HEK293 (cell line): Measurements from ENCODE around the gene SHROOM3.

Source experiments
- CTCF ChIA-PET: fragments of 350-600 bp; formaldehyde crosslinking; extraction: SDS; loops from one replicate; lab custom pipeline; 2021; ENCODE audit warnings: antibody characterized with exemption; lab: Yijun Ruan, JAX
- POLR2A ChIA-PET: fragments of 300-600 bp; formaldehyde crosslinking; extraction: SDS; loops from one replicate; lab custom pipeline; 2020; ENCODE audit warnings: antibody characterized with exemption, inconsistent platforms; lab: Yijun Ruan, JAX
- H3K27ac ChIP-seq: fragments of 200-500 bp; sonication (Bioruptor generic); 2 replicates; pipeline ENCODE4 v1.5.1; 2014; ENCODE audit warnings: low read depth, low read length, control low read depth, inconsistent platforms; ENCODE audit errors: extremely low read depth
- H3K36me3 ChIP-seq, 2 experiments: fragments of 200-500 bp in 1 of 2; sonication (Bioruptor generic) in 1 of 2; 1 replicate in 1 of 2; 2 replicates in 1 of 2; pipeline ENCODE4 v1.5.1; 2014 to 2017; ENCODE audit warnings: inconsistent platforms in 2 of 2, low read length in 2 of 2; ENCODE audit not compliant: control insufficient read depth in 2 of 2, insufficient read depth in 1 of 2
- H3K4me1 ChIP-seq: fragments of 200-500 bp; sonication (Bioruptor generic); 2 replicates; pipeline ENCODE4 v1.5.1; 2014; ENCODE audit warnings: mild to moderate bottlenecking, low read length, inconsistent platforms; ENCODE audit not compliant: control insufficient read depth, insufficient read depth
- H3K4me3 ChIP-seq: 2 replicates; pipeline ENCODE4 v1.5.1; 2011; ENCODE audit warnings: low read depth, mild to moderate bottlenecking, control low read depth, low read length, moderate library complexity
- H3K9me3 ChIP-seq: fragments of 200-500 bp; sonication (Bioruptor generic); 2 replicates; pipeline ENCODE4 v1.5.1; 2014; ENCODE audit warnings: low read depth, low read length, inconsistent platforms; ENCODE audit not compliant: control insufficient read depth, insufficient read depth
- ATF2 ChIP-seq: fragments of 450-650 bp; formaldehyde crosslinking; IDR thresholded peaks from 2 replicates; pipeline ENCODE4 v1.5.1; 2016; ENCODE audit warnings: missing biosample characterization, missing genetic modification characterization, low read depth
- BCL11B ChIP-seq: fragments of 450-650 bp; formaldehyde crosslinking; IDR thresholded peaks from 2 replicates; pipeline ENCODE4 v1.5.1; 2016; ENCODE audit warnings: low read depth, missing biosample characterization, missing genetic modification characterization
- TCF7L2 ChIP-seq: IDR thresholded peaks from 2 replicates; pipeline ENCODE4 v1.6.1; 2011; ENCODE audit warnings: low read depth, mild to moderate bottlenecking, inconsistent platforms, low read length, moderate library complexity, borderline replicate concordance
- TRIM28 ChIP-seq: IDR thresholded peaks from 2 replicates; pipeline ENCODE4 v1.6.1; 2011; ENCODE audit warnings: low read length, control low read depth, borderline replicate concordance
- ZBTB10 ChIP-seq: fragments of 450-650 bp; formaldehyde crosslinking; IDR thresholded peaks from 2 replicates; pipeline ENCODE4 v1.5.1; 2016; ENCODE audit warnings: missing biosample characterization, missing genetic modification characterization
- ZBTB44 ChIP-seq: fragments of 450-650 bp; IDR thresholded peaks from 2 replicates; pipeline ENCODE4 v1.5.1; 2018; ENCODE audit warnings: missing biosample characterization, mild to moderate bottlenecking, missing genetic modification characterization
- ZBTB48 ChIP-seq: fragments of 450-650 bp; formaldehyde crosslinking; IDR thresholded peaks from 2 replicates; pipeline ENCODE4 v1.5.1; 2016; ENCODE audit warnings: missing biosample characterization, missing genetic modification characterization
- ZEB2 ChIP-seq: fragments of 450-650 bp; formaldehyde crosslinking; IDR thresholded peaks from 2 replicates; pipeline ENCODE4 v1.5.1; 2016; ENCODE audit warnings: missing biosample characterization, missing genetic modification characterization
- ZNF148 ChIP-seq: fragments of 450-650 bp; formaldehyde crosslinking; IDR thresholded peaks from 2 replicates; pipeline ENCODE4 v1.5.0; 2017; ENCODE audit warnings: missing biosample characterization, missing genetic modification characterization, borderline replicate concordance
- ZNF26 ChIP-seq: fragments of 450-650 bp; formaldehyde crosslinking; IDR thresholded peaks from 2 replicates; pipeline ENCODE4 v1.5.1; 2016; ENCODE audit warnings: missing biosample characterization, missing genetic modification characterization
- ZNF510 ChIP-seq: fragments of 450-650 bp; formaldehyde crosslinking; IDR thresholded peaks from 2 replicates; pipeline ENCODE4 v1.5.1; 2018; ENCODE audit warnings: mild to moderate bottlenecking, missing genetic modification characterization, missing biosample characterization; ENCODE audit not compliant: insufficient replicate concordance
- ZNF621 ChIP-seq: fragments of 450-650 bp; formaldehyde crosslinking; IDR thresholded peaks from 2 replicates; pipeline ENCODE4 v1.5.1; 2017; ENCODE audit warnings: missing biosample characterization, missing genetic modification characterization
- ZNF837 ChIP-seq: fragments of 450-650 bp; formaldehyde crosslinking; IDR thresholded peaks from 2 replicates; pipeline ENCODE4 v1.5.1; 2016; ENCODE audit warnings: missing biosample characterization, missing genetic modification characterization
- ZSCAN16 ChIP-seq: fragments of 450-650 bp; formaldehyde crosslinking; IDR thresholded peaks from 2 replicates; pipeline ENCODE4 v1.5.1; 2016; ENCODE audit warnings: missing biosample characterization, missing genetic modification characterization

Gene SHROOM3

GRCh38 chr4:76589402-76589801, 154.4 kb downstream of the SHROOM3 start:
- CTCF ChIA-PET, result interaction anchor here (0.6 kb wide), 1 partner anchor 37 kb away, joined by 4 read pairs; no protein-coding TSS in a partner anchor
- POLR2A ChIA-PET, result interaction anchor here (0.7 kb wide), 1 partner anchor 73 kb away, joined by 4 read pairs; no protein-coding TSS in a partner anchor
- no peaks in the 10 kb centered on the region for H3K4me1 ChIP-seq
- H3K9me3 ChIP-seq, result no peaks in the 10 kb centered on the region
- TF ChIP-seq TRIM28, result no peak
- TF ChIP-seq TCF7L2, result no peak
- TF ChIP-seq ZBTB48, result no peak
- TF ChIP-seq ATF2, result no peak
- no peak for TF ChIP-seq ZBTB44 (tag by site-specific recombination)
- TF ChIP-seq ZEB2 (tag by site-specific recombination), result no peak
- no peak for TF ChIP-seq ZNF510
- no peak for TF ChIP-seq ZNF621 (tag by site-specific recombination)
- no peak for TF ChIP-seq ZBTB10 (tag by site-specific recombination)
- no peak for TF ChIP-seq BCL11B (tag by site-specific recombination)
- no peak for TF ChIP-seq ZNF148 (tag by site-specific recombination)
- TF ChIP-seq ZNF837 (tag by site-specific recombination), result no peak
- TF ChIP-seq ZSCAN16 (tag by site-specific recombination), result no peak
- TF ChIP-seq ZNF26 (tag by site-specific recombination), result no peak
- H3K36me3 ChIP-seq, result no peaks in the 10 kb centered on the region
- no peak overlapping the region for H3K4me3 ChIP-seq
- no peak overlapping the region for H3K27ac ChIP-seq
